Endothelial cell of umbilical vein (primary cell): Measurements from ENCODE around the gene HOXC12. TPM values are rescaled to one million over a fixed set of nuclear protein-coding genes. Genes with fewer than 3 reads are reported as not detected.

Experiments
- BruUV-seq: library from RNA; stranded (reverse); fragments of 400-500 nt; replicated peaks from 2 replicates; lab custom pipeline; 2021; lab: Mats Ljungman, UMichigan
- CTCF ChIA-PET: fragments of 300-600, 350-600 bp; sonication (Branson Sonifier 250); formaldehyde crosslinking; loops from one replicate; lab custom pipeline; 2021; ENCODE audit warnings: antibody characterized with exemption, inconsistent platforms; lab: Charles Lee
- POLR2A ChIA-PET: fragments of 300-600, 350-600 bp; sonication (Branson Sonifier 250); formaldehyde crosslinking; loops from one replicate; lab custom pipeline; 2021; ENCODE audit warnings: antibody characterized with exemption, inconsistent platforms; lab: Charles Lee
- DNase-seq: peaks from one replicate; pipeline ENCODE4 v3.0.0-alpha.2; 2011; ENCODE audit warnings: low read depth, low spot score
- FAIRE-seq: peaks from 2 replicates; lab custom pipeline; 2011; peaks lifted over from hg19 to GRCh38; lab: Jason Lieb, UNC
- H2AFZ ChIP-seq: 2 replicates; pipeline ENCODE4 v1.6.0; 2012; ENCODE audit warnings: low read depth, low read length, control low read depth, inconsistent platforms
- H3K27ac ChIP-seq: 2 replicates; pipeline ENCODE4 v1.5.1; 2011; ENCODE audit warnings: low read depth, mild to moderate bottlenecking, control low read depth, low read length, moderate library complexity; ENCODE audit not compliant: insufficient read depth
- H3K27me3 ChIP-seq, 2 experiments: 2 replicates each; pipeline versions ENCODE4 v1.6.0 to v1.6.1; 2011; ENCODE audit warnings: low read length in 2 of 2, mixed read lengths in 1 of 2; ENCODE audit not compliant: control insufficient read depth in 2 of 2, insufficient read depth in 2 of 2
- H3K36me3 ChIP-seq, 2 experiments: 2 replicates in 1 of 2; 3 replicates in 1 of 2; pipeline ENCODE4 v1.5.1; 2011; ENCODE audit warnings: low read length in 2 of 2, mild to moderate bottlenecking in 1 of 2, moderate library complexity in 1 of 2; ENCODE audit not compliant: control insufficient read depth in 2 of 2, insufficient read depth in 2 of 2; ENCODE audit errors: extremely low read depth in 1 of 2
- H3K4me1 ChIP-seq: 3 replicates; pipeline ENCODE4 v1.5.1; 2011; ENCODE audit warnings: mild to moderate bottlenecking, low read length; ENCODE audit not compliant: control insufficient read depth, insufficient read depth; ENCODE audit errors: extremely low read depth
- H3K4me2 ChIP-seq: 2 replicates; pipeline ENCODE4 v1.6.1; 2011; ENCODE audit warnings: low read length, control low read depth, mixed read lengths; ENCODE audit not compliant: insufficient read depth
- H3K4me3 ChIP-seq, 3 experiments: fragments of 200-600 bp in 1 of 3; sonication (generic), shearing (Covaris generic) in 1 of 3; replicated peaks in 1 of 3; 2 replicates each; pipeline ENCODE4 v1.5.1; 2011 to 2016; ENCODE audit warnings: control low read depth in 3 of 3, low read length in 3 of 3, mild to moderate bottlenecking in 2 of 3, inconsistent platforms in 1 of 3, low read depth in 1 of 3, moderate library complexity in 1 of 3; ENCODE audit not compliant: insufficient read depth in 1 of 3
- H3K79me2 ChIP-seq: 2 replicates; pipeline ENCODE4 v1.6.0; 2012; ENCODE audit warnings: low read length, inconsistent platforms; ENCODE audit not compliant: control insufficient read depth, insufficient read depth
- H3K9ac ChIP-seq: replicated peaks from 2 replicates; pipeline ENCODE3; 2011; ENCODE audit warnings: low read length, control low read depth; ENCODE audit not compliant: insufficient read depth; ENCODE audit errors: extremely low read depth
- H3K9me1 ChIP-seq: replicated peaks from 3 replicates; pipeline ENCODE4 v1.6.0; 2011; ENCODE audit warnings: mild to moderate bottlenecking, low read length; ENCODE audit not compliant: control insufficient read depth, insufficient read depth; ENCODE audit errors: extremely low read depth
- H3K9me3 ChIP-seq: replicated peaks from 2 replicates; pipeline ENCODE4 v1.5.1; 2012; ENCODE audit warnings: low read length, inconsistent platforms; ENCODE audit not compliant: control insufficient read depth, insufficient read depth
- H4K20me1 ChIP-seq: replicated peaks from 2 replicates; pipeline ENCODE3; 2011; ENCODE audit warnings: mild to moderate bottlenecking, low read length; ENCODE audit not compliant: control insufficient read depth, insufficient read depth; ENCODE audit errors: extremely low read depth
- FOS ChIP-seq: IDR thresholded peaks from 2 replicates; pipeline ENCODE4 v1.6.1; 2011; ENCODE audit warnings: mild to moderate bottlenecking, low read length, moderate library complexity, borderline replicate concordance; ENCODE audit not compliant: insufficient read depth
- GATA2 ChIP-seq: IDR thresholded peaks from 2 replicates; pipeline ENCODE4 v1.7.0; 2011; ENCODE audit warnings: low read depth, mild to moderate bottlenecking, moderate library complexity, mixed read lengths, low read length; ENCODE audit not compliant: insufficient read length, insufficient read depth
- POLR2A ChIP-seq: IDR thresholded peaks from 2 replicates; pipeline ENCODE4 v1.6.1; 2012; ENCODE audit warnings: low read depth, mild to moderate bottlenecking, control low read depth, low read length
- POLR2AphosphoS5 ChIP-seq: IDR thresholded peaks from 2 replicates; pipeline ENCODE4 v1.6.1; 2012; ENCODE audit warnings: low read depth, mild to moderate bottlenecking, control low read depth, low read length, moderate library complexity; ENCODE audit not compliant: insufficient read depth
- dilution Hi-C: fragments of 300-500 bp; cut with MboI; formaldehyde crosslinking; loops from one replicate; pipeline ENCODE4 v1.15.0; 2019; ENCODE audit warnings: low sequenced_read_pairs; ENCODE audit not compliant: extremely low pct_ligation_motif_present
- intact Hi-C: fragments of 100-400 bp; cut with micrococcal nuclease; formaldehyde crosslinking; loops from one replicate; pipeline ENCODE4 v1.10.0; 2022
- polyA plus RNA-seq, 4 experiments: library from polyadenylated mRNA; depleted of rRNA in 3 of 4; stranded (reverse) in 3 of 4; unstranded in 1 of 4; fragments of >200 nt; gene quantifications; 2 replicates each; pipeline versions ENCODE4 v1.2.1 to v1.2.3, GENCODE V29; 2011 to 2012; ENCODE audit warnings: missing spikeins in 1 of 4
- total RNA-seq: library from RNA; stranded (reverse); gene quantifications from 2 replicates; pipeline ENCODE4 v1.2.3, GENCODE V29; 2021
- TF ChIP-seq, protein P1 (sequence below), 2 donors: IDR thresholded peaks; 1 replicate in 1 of 2; 2 replicates in 1 of 2; pipeline ENCODE4 v1.5.1; 2011; ENCODE audit warnings: low read length in 2 of 2, mild to moderate bottlenecking in 2 of 2, moderate library complexity in 2 of 2, control low read depth in 1 of 2, inconsistent platforms in 1 of 2, low read depth in 1 of 2; ENCODE audit not compliant: insufficient read depth in 1 of 2; ENCODE audit errors: extremely low read depth in 1 of 2

The HOXC12 gene
- total and polyA plus RNA-seq, 2 donors (not counting 3 experiments of a cell fraction or from before 2014, with no cell fraction given) = not detected

DNA sequence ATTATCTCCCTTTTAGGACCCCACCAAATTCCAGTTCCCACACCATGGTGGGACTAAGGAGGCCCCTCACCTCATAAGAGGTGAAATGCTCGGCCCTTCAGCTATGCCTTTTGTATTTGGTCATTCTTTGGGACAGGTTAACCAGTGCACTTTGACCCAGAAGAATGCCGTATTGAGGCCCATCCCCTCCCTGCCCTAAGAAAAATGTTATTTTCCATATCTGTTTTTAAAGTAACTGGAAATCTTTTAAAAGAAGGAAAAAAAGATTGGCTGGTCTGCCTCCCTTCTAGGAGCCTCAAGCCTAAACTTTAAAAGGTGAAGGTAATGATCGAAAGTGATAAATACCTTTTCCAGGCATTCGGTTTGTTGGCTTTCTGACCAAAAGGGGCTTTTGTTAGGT, 21.8 kb upstream of the HOXC12 start:
- POLR2A ChIA-PET = no interaction called here
- H3K27ac ChIP-seq = no peak overlapping the region
- no TSS peak for BruUV-seq
- no peak overlapping the region for H3K4me2 ChIP-seq
- no peaks in the 10 kb centered on the region for H4K20me1 ChIP-seq
- no peak overlapping the region for H2AFZ ChIP-seq
- CTCF ChIA-PET = no interaction called here
- H3K4me1 ChIP-seq = no peaks in the 10 kb centered on the region
- H3K4me3 ChIP-seq = no peak overlapping the region
- no peak for TF ChIP-seq GATA2
- no peak for TF ChIP-seq POLR2A
- TF ChIP-seq, protein P1, sequence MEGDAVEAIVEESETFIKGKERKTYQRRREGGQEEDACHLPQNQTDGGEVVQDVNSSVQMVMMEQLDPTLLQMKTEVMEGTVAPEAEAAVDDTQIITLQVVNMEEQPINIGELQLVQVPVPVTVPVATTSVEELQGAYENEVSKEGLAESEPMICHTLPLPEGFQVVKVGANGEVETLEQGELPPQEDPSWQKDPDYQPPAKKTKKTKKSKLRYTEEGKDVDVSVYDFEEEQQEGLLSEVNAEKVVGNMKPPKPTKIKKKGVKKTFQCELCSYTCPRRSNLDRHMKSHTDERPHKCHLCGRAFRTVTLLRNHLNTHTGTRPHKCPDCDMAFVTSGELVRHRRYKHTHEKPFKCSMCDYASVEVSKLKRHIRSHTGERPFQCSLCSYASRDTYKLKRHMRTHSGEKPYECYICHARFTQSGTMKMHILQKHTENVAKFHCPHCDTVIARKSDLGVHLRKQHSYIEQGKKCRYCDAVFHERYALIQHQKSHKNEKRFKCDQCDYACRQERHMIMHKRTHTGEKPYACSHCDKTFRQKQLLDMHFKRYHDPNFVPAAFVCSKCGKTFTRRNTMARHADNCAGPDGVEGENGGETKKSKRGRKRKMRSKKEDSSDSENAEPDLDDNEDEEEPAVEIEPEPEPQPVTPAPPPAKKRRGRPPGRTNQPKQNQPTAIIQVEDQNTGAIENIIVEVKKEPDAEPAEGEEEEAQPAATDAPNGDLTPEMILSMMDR (IDR thresholded peaks at IDR 0.05; ENCODE audit: extremely low read depth in 1 of 2, insufficient read depth in 1 of 2, low read depth in 1 of 2, low read length in 2 of 2) = no peak
- TF ChIP-seq POLR2AphosphoS5 = no peak
- no peak for TF ChIP-seq FOS
- H3K9ac ChIP-seq = no peak overlapping the region
- no peak for FAIRE-seq
- no peaks in the 10 kb centered on the region for H3K79me2 ChIP-seq
- no peaks in the 10 kb centered on the region for H3K9me3 ChIP-seq
- intact Hi-C loops = no loop called here
- H3K36me3 ChIP-seq = no peaks in the 10 kb centered on the region
- H3K27me3 ChIP-seq = peaks cover 92 to 100% of the 10 kb centered on the region in 2 experiments
- dilution Hi-C loops = no loop called here
- H3K9me1 ChIP-seq = no peaks in the 10 kb centered on the region
- no peak for DNase-seq
